Mesothelial cell of epicardium (in vitro differentiated cells): ENCODE results near the gene NEBL. TPM values are rescaled to one million over a fixed set of nuclear protein-coding genes. Genes with fewer than 3 reads are reported as not detected.

ENCODE experiments used
- DNase-seq, 2 experiments: peaks; one replicate each; pipeline ENCODE4 v3.0.0; 2021; ENCODE audit warnings: low spot score in 2 of 2; ENCODE audit not compliant: unreplicated experiment in 2 of 2
- H3K27ac Mint-ChIP-seq: 2 replicates; pipeline ENCODE4 v1.8.0; 2021; ENCODE audit warnings: mixed read lengths
- H3K27me3 Mint-ChIP-seq: 2 replicates; pipeline ENCODE4 v1.8.0; 2021; ENCODE audit warnings: low read depth, mixed read lengths
- H3K36me3 Mint-ChIP-seq: 2 replicates; pipeline ENCODE4 v1.8.0; 2021; ENCODE audit warnings: mixed read lengths
- H3K4me1 Mint-ChIP-seq: 2 replicates; pipeline ENCODE4 v1.8.0; 2021; ENCODE audit warnings: mixed read lengths
- H3K4me3 Mint-ChIP-seq: 2 replicates; pipeline ENCODE4 v1.8.0; 2021; ENCODE audit warnings: mild to moderate bottlenecking, moderate library complexity, mixed read lengths
- H3K9me3 Mint-ChIP-seq: 2 replicates; pipeline ENCODE4 v1.8.0; 2021; ENCODE audit warnings: mixed read lengths
- CTCF ChIP-seq: fragments of 200-600 bp; sonication (generic); IDR thresholded peaks from one replicate; pipeline ENCODE4 v1.5.0; 2021; ENCODE audit warnings: antibody characterized with exemption; ENCODE audit not compliant: unreplicated experiment
- total RNA-seq: library from RNA; stranded (reverse); gene quantifications from 3 replicates; pipeline ENCODE4 v1.2.1, GENCODE V29; 2021

The NEBL gene
- total RNA-seq, 1 donor from 2014 or later = 13.0 TPM

DNA sequence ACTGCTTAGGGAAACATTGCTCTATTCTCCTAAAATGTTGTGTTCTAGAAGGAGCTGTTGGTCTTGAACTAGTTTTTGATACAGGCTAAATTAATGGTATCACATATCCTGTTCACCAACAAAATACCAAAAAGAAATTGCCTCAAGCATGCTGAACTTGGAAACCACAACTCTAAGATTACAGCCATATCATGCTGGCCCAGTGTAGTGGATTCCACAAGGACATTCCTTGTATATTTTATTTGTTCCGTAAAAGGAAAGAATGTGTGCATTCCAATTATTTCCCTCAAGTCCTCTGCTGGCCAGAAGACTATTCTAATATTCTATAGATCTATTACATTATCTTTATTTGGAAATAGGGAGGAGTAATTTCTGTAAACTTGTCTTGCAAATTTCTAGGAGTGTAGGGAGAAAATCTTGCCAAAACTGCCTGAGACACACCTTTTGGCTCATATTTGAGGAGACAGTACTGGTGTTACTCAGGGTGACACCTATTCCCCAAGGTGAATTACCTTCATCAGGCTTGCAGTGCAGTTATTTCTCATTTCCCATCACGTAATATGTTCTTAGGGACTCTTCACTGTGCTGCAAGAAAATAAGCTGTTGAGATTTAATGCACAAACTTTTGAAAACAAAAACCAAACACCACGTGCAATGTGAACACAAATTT lies 1.9 kb upstream of the NEBL start:
- peaks cover 6% of the 10 kb centered on the region for H3K4me1 Mint-ChIP-seq
- no peak for TF ChIP-seq CTCF
- peak overlapping the region; percentile 1 for H3K27ac Mint-ChIP-seq
- H3K4me3 Mint-ChIP-seq = no peak overlapping the region
- H3K27me3 Mint-ChIP-seq = no peaks in the 10 kb centered on the region
- H3K9me3 Mint-ChIP-seq = peaks cover 4% of the 10 kb centered on the region
- no peaks in the 10 kb centered on the region for H3K36me3 Mint-ChIP-seq
- DNase-seq = no peak

GRCh38 chr10:20893297-20893696 lies 3.8 kb downstream of the NEBL start:
- no peak for DNase-seq
- no peaks in the 10 kb centered on the region for H3K27me3 Mint-ChIP-seq
- H3K4me3 Mint-ChIP-seq = no peak overlapping the region
- peaks cover 1% of the 10 kb centered on the region for H3K36me3 Mint-ChIP-seq
- H3K27ac Mint-ChIP-seq = no peak overlapping the region
- no peaks in the 10 kb centered on the region for H3K9me3 Mint-ChIP-seq
- peaks cover 28% of the 10 kb centered on the region for H3K4me1 Mint-ChIP-seq
- no peak for TF ChIP-seq CTCF

GRCh38 chr10:20892796-20893195 lies 4.3 kb downstream of the NEBL start:
- DNase-seq = no peak
- Mint-ChIP-seq H3K27me3 (no peaks in the 10 kb centered on the region), H3K4me1 (peaks cover 30% of the 10 kb centered on the region), H3K36me3 (peaks cover 1% of the 10 kb centered on the region), H3K9me3 (no peaks in the 10 kb centered on the region), H3K27ac (no peak overlapping the region), H3K4me3 (no peak overlapping the region)
- no peak for TF ChIP-seq CTCF

GRCh38 chr10:20892011-20892585 lies 5.0 kb downstream of the NEBL start:
- no peaks in the 10 kb centered on the region for H3K9me3 Mint-ChIP-seq
- H3K4me1 Mint-ChIP-seq = peaks cover 28% of the 10 kb centered on the region
- no peak for TF ChIP-seq CTCF
- DNase-seq = no peak
- H3K4me3 Mint-ChIP-seq = no peak overlapping the region
- H3K27me3 Mint-ChIP-seq = no peaks in the 10 kb centered on the region
- peaks cover 1% of the 10 kb centered on the region for H3K36me3 Mint-ChIP-seq
- H3K27ac Mint-ChIP-seq = no peak overlapping the region

- no peaks in the 10 kb centered on the region for H3K27me3 Mint-ChIP-seq
- no peaks in the 10 kb centered on the region for H3K9me3 Mint-ChIP-seq
- H3K4me3 Mint-ChIP-seq = no peak overlapping the region
- no peak for DNase-seq
- H3K36me3 Mint-ChIP-seq = peaks cover 1% of the 10 kb centered on the region
- H3K4me1 Mint-ChIP-seq = peaks cover 28% of the 10 kb centered on the region
- no peak for TF ChIP-seq CTCF
- no peak overlapping the region for H3K27ac Mint-ChIP-seq
Observed at GRCh38 chr10:20891338-20891714, 5.8 kb downstream of the NEBL start.
